Measurements from ENCODE around the gene CHRNA7.

GRCh38 chr15:32152574-32152973 lies 122.3 kb downstream of the CHRNA7 start:
- TF ChIP-seq CTCF (IDR thresholded peaks at IDR 0.05; ENCODE audit: insufficient read depth, low read depth, low read length) (no peak), EZH2 (IDR thresholded peaks at IDR 0.05; ENCODE audit: insufficient read depth, low read length) (no peak)
